ENCODE measurements around the gene GCG. TPM values are rescaled to one million over a fixed set of nuclear protein-coding genes. Genes with fewer than 3 reads are reported as not detected.

The GCG gene
- total RNA-seq, 1 experiment from 2014 or later = not detected

- Histone ChIP-seq H3K9me3 (ENCODE audit: control insufficient read depth in 1 of 2, insufficient read depth in 1 of 2, low read depth in 1 of 2, low read length in 2 of 2) (no peaks in the 10 kb centered on the region), H4K20me1 (ENCODE audit: insufficient read depth) (no peaks in the 10 kb centered on the region), H3K4me2 (ENCODE audit: low read length) (no peak overlapping the region), H3K36me3 (ENCODE audit: control insufficient read depth in 1 of 2, insufficient read depth in 2 of 2, low read length in 2 of 2) (no peaks in the 10 kb centered on the region), H3K79me2 (ENCODE audit: insufficient read depth, low read length) (no peaks in the 10 kb centered on the region), H3K4me1 (ENCODE audit: control insufficient read depth in 1 of 2, insufficient read depth in 2 of 2, low read length in 2 of 2) (no peaks in the 10 kb centered on the region), H3K27me3 (ENCODE audit: insufficient read depth, low read length) (no peaks in the 10 kb centered on the region), H3K27ac (ENCODE audit: low read depth, low read length) (no peak overlapping the region), H3K9me2 (ENCODE audit: insufficient read depth) (no peaks in the 10 kb centered on the region), H3K9ac (ENCODE audit: low read length) (no peak overlapping the region), H2AFZ (ENCODE audit: low read depth, low read length, poor library complexity, severe bottlenecking) (no peak overlapping the region), H3K4me3 (replicated peaks in 1 of 2; ENCODE audit: low read depth in 1 of 2, low read length in 2 of 2) (no peak overlapping the region)
- CTCF ChIA-PET = interaction anchor here (1.2 kb wide), 1 partner anchor 101 kb away, joined by 4 read pairs; no protein-coding TSS in a partner anchor
- no peak for DNase-seq (ENCODE audit: low read depth, low spot score)
- no peak for TF ChIP-seq RAD21 (IDR thresholded peaks at IDR 0.05; ENCODE audit: low read depth)
- no peak for TF ChIP-seq SRF (IDR thresholded peaks at IDR 0.05; ENCODE audit: low read depth)
- TF ChIP-seq EZH2phosphoT487 (IDR thresholded peaks at IDR 0.05; ENCODE audit: borderline replicate concordance) = no peak
- TF ChIP-seq EZH2 (IDR thresholded peaks at IDR 0.05) = no peak
- TF ChIP-seq FOSL1 (IDR thresholded peaks at IDR 0.05; ENCODE audit: low read depth) = no peak
- RAD21 ChIA-PET (ENCODE audit: low non-redundant PET in 1 of 2, low total read pairs in 2 of 2, uncharacterized antibody in 2 of 2, unreplicated experiment in 2 of 2) = no interaction called here
- no TSS peak for BruUV-seq (replicated peaks)
- POLR2A ChIA-PET = no interaction called here
- no peak for ATAC-seq
- intact Hi-C loops (cut with micrococcal nuclease) = no loop called here
Measured at GRCh38 chr2:162196638-162197037, 44.6 kb upstream of the GCG start.

GRCh38 chr2:162188451-162188850 lies 36.4 kb upstream of the GCG start:
- H3K9me3 ChIP-seq (ENCODE audit: control insufficient read depth in 1 of 2, insufficient read depth in 1 of 2, low read depth in 1 of 2, low read length in 2 of 2) = no peaks in the 10 kb centered on the region
- H3K36me3 ChIP-seq (ENCODE audit: control insufficient read depth in 1 of 2, insufficient read depth in 2 of 2, low read length in 2 of 2) = no peaks in the 10 kb centered on the region
- no peaks in the 10 kb centered on the region for H3K27me3 ChIP-seq (ENCODE audit: insufficient read depth, low read length)
- DNase-seq (ENCODE audit: low read depth, low spot score) = no peak
- no peak overlapping the region for H3K4me3 ChIP-seq (replicated peaks in 1 of 2; ENCODE audit: low read depth in 1 of 2, low read length in 2 of 2)
- BruUV-seq (replicated peaks) = no TSS peak
- H3K9ac ChIP-seq (ENCODE audit: low read length) = no peak overlapping the region
- H3K27ac ChIP-seq (ENCODE audit: low read depth, low read length) = no peak overlapping the region
- CTCF ChIA-PET = no interaction called here
- no peak overlapping the region for H2AFZ ChIP-seq (ENCODE audit: low read depth, low read length, poor library complexity, severe bottlenecking)
- H3K4me1 ChIP-seq (ENCODE audit: control insufficient read depth in 1 of 2, insufficient read depth in 2 of 2, low read length in 2 of 2) = no peaks in the 10 kb centered on the region
- H3K4me2 ChIP-seq (ENCODE audit: low read length) = no peak overlapping the region
- TF ChIP-seq JUND (IDR thresholded peaks at IDR 0.05) (no peak), ZFX (IDR thresholded peaks at IDR 0.05) (no peak), ATF3 (IDR thresholded peaks at IDR 0.05) (no peak), CEBPB (IDR thresholded peaks at IDR 0.05; ENCODE audit: low read depth) (no peak), FOSL1 (IDR thresholded peaks at IDR 0.05; ENCODE audit: low read depth) (no peak), EGR1 (IDR thresholded peaks at IDR 0.05; ENCODE audit: low read depth) (no peak), SIN3A (IDR thresholded peaks at IDR 0.05; ENCODE audit: low read depth) (no peak), RAD21 (IDR thresholded peaks at IDR 0.05; ENCODE audit: low read depth) (no peak), POLR2AphosphoS5 (IDR thresholded peaks at IDR 0.05; ENCODE audit: low read depth, low read length) (no peak), ELF1 (IDR thresholded peaks at IDR 0.05; ENCODE audit: borderline replicate concordance, low read depth) (no peak), MAX (IDR thresholded peaks at IDR 0.05) (no peak), ZBTB33 (IDR thresholded peaks at IDR 0.05; ENCODE audit: extremely low read depth, insufficient replicate concordance, low read length) (no peak), REST (IDR thresholded peaks at IDR 0.05; ENCODE audit: low read depth) (no peak), EZH2 (IDR thresholded peaks at IDR 0.05) (no peak)
- RAD21 ChIA-PET (ENCODE audit: low non-redundant PET in 1 of 2, low total read pairs in 2 of 2, uncharacterized antibody in 2 of 2, unreplicated experiment in 2 of 2) = no interaction called here
- no peaks in the 10 kb centered on the region for H3K9me2 ChIP-seq (ENCODE audit: insufficient read depth)
- POLR2A ChIA-PET = no interaction called here
- no peaks in the 10 kb centered on the region for H3K79me2 ChIP-seq (ENCODE audit: insufficient read depth, low read length)
- H4K20me1 ChIP-seq (ENCODE audit: insufficient read depth) = no peaks in the 10 kb centered on the region
- ATAC-seq = no peak
- intact Hi-C loops (cut with micrococcal nuclease) = no loop called here

Data from HCT116 (cell line).